ENCODE results near the gene CDH4.

- TF ChIP-seq POLR2AphosphoS5 (IDR thresholded peaks at IDR 0.05; ENCODE audit: low read depth) (no peak), CTCF (IDR thresholded peaks at IDR 0.05; ENCODE audit: insufficient read depth, low read length) (no peak)
Measured at GRCh38 chr20:61284752-61285151, 32.7 kb downstream of the CDH4 start.
